Activated gamma-delta T cell treated with anti-CD3 and anti-CD28 coated beads, Interleukin-2, amount 50 U/mL, for 16 hours (primary cell): ENCODE measurements around the gene IRF9.

Source experiments
- DNase-seq: peaks from one replicate; pipeline ENCODE4 v3.0.0-alpha.2; 2020; ENCODE audit warnings: low read depth

IRF9 gene

GRCh38 chr14:24131549-24131966 is 29.5 kb upstream of the IRF9 start:
- no peak for DNase-seq

DNA sequence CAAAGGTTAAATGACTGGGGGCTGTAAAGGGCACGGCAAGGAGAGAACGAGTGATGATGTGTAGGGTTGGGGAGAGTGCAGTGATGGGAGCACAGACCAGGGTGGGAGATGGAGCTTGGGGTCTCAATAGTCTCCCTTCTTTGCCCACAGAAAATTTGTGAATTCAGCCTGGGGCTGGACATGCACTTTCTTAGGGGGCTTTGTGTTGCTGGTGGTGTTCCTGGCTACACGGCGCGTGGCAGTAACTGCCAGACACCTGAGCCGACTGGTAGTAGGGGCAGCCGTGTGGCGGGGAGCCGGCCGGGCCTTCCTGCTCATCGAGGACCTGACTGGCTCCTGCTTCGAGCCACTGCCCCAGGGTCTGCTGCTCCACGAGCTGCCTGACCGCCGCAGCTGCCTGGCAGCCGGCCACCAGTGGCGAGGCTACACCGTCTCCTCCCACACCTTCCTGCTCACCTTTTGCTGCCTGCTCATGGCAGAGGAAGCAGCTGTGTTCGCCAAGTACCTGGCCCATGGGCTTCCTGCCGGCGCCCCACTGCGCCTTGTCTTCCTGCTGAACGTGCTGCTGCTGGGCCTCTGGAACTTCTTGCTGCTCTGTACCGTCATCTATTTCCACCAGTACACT is 28.9 kb upstream of the IRF9 start:
- DNase-seq: no peak

- no peak for DNase-seq
These were observed 28.1 kb upstream of the IRF9 start for GRCh38 chr14:24132976-24133375.

DNA sequence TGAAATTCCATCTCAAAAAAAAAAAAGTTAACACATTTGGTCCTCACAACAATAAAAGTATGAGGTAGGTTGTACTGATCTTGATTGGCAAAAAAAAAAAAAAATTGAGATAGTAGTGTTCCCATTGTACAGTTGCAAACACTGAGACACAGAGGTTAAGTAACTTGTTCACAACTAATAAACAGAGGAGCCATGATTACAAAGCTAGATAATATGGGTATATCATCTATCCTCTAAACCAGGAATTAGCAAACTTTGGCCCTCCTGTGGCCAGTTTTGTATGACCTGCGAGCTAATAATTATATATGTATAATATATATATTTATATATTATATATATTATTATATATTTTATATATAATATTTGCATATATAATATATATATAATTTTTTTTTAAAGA is 27.3 kb upstream of the IRF9 start:
- no peak for DNase-seq

- no peak for DNase-seq
These were observed 25.6 kb upstream of the IRF9 start for GRCh38 chr14:24135584-24135833.

- peak; percentile 90 for DNase-seq
These were observed 25.0 kb upstream of the IRF9 start, which contains the start of gene PSME1 for GRCh38 chr14:24135834-24136683. PSME1 (plus strand) TSS chr14:24136194; CDS start chr14:24136263, 69 bp downstream.

DNA sequence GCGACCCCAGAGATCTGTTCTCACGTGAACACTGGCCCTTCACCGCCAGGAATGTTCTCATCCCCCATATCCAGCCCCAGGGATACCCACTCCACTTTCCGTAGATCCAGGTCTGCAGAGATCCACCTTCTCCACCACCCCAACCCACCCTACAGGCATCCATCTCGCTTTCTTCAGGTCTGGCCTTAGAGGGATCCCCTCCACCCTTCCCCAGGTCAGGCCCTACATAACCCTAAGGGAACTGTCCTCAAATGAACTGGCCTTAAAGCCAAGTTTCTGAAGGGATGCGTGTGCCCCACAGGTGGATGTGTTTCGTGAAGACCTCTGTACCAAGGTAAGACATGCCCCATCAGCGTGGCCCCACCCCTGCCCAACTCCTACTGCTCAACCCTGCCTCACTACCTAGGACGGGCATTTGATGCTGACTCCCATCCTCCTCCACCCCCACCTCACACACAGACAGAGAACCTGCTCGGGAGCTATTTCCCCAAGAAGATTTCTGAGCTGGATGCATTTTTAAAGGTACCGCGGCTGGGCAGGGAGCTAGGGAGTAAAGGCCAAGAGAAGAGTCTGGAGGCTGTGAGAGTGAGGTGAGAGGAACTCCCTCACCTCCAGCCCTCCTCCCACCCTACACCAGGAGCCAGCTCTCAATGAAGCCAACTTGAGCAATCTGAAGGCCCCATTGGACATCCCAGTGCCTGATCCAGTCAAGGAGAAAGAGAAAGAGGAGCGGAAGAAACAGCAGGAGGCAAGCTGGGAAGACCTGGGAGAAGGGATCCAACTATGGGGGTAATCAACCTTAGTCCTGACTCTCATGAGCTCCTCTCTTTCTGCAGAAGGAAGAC is 24.2 kb upstream of the IRF9 start:
- DNase-seq: no peak

DNA sequence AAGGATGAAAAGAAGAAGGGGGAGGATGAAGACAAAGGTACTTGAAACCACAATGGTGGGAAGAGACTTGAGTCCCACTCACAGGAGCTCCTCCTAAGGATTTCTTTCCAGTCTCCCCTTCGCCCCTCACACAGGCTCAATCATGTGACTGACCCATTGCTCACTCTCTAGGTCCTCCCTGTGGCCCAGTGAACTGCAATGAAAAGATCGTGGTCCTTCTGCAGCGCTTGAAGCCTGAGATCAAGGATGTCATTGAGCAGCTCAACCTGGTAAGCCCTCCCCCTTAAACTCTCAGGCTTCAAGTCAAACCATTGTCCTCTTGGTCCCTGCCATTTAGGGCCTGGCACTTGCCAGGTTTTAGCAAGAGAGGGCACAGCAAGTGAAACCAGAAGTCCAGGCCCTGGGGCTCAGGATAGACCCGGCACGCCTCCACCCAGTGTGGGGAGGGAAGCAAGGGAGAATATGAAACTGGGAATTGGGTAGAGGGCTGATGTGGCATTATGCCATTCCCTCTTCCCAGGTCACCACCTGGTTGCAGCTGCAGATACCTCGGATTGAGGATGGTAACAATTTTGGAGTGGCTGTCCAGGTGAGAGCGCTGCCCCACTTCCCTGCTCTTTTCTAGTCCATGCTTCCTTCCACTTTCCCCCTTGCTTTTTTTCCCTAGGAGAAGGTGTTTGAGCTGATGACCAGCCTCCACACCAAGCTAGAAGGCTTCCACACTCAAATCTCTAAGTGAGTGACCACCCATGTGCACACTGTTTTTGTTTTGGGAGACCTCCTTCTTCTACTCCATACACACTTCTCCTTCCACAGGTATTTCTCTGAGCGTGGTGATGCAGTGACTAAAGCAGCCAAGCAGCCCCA is 23.3 kb upstream of the IRF9 start:
- no peak for DNase-seq

DNA sequence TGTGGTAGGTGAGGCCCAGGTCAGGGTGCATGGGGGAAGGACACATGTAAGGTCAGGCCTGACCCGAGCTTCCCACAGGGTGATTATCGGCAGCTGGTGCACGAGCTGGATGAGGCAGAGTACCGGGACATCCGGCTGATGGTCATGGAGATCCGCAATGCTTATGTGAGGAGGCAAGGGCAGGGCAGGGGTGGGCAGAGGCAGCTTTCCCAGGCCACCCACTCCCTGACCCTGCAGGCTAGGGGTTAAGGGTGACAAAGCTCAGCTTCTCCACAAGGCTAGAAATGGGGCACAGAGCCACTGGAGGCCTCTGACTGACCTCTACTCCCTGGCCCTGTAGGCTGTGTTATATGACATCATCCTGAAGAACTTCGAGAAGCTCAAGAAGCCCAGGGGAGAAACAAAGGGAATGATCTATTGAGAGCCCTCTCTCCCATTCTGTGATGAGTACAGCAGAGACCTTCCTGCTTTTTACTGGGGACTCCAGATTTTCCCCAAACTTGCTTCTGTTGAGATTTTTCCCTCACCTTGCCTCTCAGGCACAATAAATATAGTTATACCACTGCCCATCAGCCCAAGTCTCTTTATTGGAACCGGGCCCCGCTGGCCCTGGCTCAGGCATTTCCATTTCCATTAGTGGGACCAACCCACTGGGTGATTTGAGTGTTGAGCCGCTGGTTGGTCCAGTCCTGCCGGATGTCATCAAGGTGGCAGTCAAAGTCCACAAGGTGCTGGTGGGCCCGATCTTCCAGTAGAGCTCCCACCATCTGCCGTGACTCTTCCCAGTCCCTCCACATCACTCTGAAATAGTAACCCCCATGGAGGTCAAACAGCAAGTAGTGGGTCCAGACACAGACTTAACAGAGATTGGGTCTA is 22.4 kb upstream of the IRF9 start:
- no peak for DNase-seq

GRCh38 chr14:24139272-24139934 is 21.7 kb upstream of the IRF9 start:
- no peak for DNase-seq

- peak; percentile 99 for DNase-seq
These were observed 19.8 kb upstream of the IRF9 start, which contains the start of gene EMC9 for GRCh38 chr14:24141097-24141880. EMC9 (minus strand) TSS chr14:24141591; CDS start chr14:24141304, 287 bp downstream.

DNA sequence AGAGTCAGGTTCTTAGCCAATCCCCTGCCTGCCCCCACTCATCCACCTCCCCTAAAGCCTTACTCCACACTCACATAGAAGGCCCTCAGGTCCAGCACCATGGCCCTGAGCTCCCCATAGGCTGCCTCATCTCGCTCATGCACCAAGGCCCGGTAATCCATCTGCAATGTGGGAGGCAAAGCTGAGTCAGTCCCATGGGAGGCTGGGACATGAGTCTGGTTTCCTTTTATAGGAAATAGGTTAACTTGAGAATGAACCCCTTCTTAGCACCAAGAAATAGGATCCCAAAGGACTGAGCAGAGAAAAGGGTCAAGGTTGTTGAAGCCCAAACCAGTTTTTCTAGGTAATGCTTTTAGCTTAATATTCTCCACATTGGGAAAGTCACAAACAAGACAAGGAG is 17.6 kb upstream of the IRF9 start:
- no peak for DNase-seq

GRCh38 chr14:24144451-24144850 is 16.6 kb upstream of the IRF9 start:
- no peak for DNase-seq

GRCh38 chr14:24145219-24145618 is 15.8 kb upstream of the IRF9 start:
- no peak for DNase-seq

DNA sequence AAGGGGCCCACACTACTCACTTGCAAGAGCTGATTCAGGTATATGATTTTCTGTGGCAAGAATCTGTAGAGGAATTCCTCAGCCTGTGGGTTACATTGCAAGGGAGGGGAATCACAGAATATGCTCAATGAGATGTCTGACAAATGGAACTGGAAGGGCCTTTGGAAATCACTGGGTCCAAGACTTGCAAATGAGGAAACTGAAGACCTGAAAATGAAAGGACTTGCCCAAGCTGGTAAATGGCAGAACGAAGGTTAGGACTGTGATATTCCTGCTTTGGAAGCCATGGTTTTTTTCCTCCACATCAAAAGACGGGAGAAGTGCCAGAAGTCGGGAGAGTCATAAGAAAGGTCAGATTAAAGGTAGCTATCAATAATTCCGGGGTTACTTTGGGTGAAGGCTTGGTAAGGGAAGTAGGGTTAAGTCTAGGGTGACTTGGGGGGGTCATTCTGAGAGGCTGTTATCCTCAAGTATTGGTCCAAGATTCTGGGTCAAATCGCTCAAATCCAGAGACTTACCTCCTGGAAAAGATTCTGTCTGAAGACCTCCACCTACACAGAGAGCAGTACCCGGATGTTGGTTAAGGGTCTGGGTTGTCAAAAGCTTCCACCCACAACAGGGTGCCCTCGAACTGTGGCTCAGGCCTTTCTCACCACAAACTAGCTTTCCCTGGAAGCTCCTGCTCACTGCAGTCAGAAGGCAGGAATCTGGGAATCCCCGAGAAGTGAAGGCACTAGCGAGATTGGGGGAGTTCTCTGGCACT is 15.2 kb upstream of the IRF9 start:
- no peak for DNase-seq

- DNase-seq: peak; percentile 75
These were observed 14.6 kb upstream of the IRF9 start, which contains the start of gene PSME2 for GRCh38 chr14:24146453-24146977. PSME2 (minus strand) TSS chr14:24146610; CDS start chr14:24146581, 29 bp downstream.

DNA sequence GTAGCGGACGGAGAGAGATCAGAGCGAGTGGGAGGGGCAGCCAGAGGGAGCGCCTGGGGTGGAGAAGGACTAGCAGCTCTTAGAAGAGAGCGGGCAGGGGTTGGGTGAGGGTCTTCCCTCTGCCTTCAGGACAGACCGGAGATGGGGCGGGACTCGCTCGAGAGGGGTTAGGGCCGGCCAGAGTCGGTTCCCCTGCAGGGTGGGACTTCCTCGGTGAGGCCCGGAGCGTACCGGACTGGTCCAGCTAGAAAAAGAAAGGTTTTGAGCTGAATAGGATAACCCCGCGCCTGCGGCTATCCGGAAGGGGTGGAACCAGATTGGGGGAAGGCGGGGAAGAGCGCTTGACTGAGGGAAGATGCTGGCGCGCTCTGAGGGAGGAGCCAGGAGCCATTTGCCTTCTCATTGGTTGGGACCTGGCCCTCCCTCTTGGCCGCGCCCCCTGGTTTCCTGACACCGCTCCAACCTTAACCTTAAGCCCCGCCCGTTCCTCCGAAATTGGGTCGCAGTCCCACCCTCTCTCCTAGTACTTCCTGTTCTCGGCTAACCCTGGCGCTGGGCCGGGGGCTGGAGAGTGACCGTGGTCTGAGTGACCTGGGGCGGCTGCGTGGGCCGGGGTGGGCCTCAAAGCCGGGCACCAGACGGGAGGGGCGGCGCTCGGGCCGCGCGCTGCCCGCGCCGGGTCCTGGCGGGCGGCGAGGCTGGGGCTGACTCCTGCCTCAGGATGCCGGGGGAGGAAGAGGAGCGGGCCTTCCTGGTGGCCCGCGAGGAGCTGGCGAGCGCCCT is 13.9 kb upstream of the IRF9 start, which contains the start of gene RNF31:
Gene RNF31, plus strand, starts transcription at position 521 of the 783 bp plus-strand sequence. Its CDS starts 201 bp downstream, at position 722.
- DNase-seq: peak; percentile 96
